GM06990 (cell line): ENCODE results near the gene RFXANK.

Source experiments
- DNase-seq: peaks from one replicate; pipeline ENCODE4 v3.0.0-alpha.2; 2011; ENCODE audit not compliant: insufficient read length; ENCODE audit errors: extremely low read depth
- H3K27me3 ChIP-seq: replicated peaks from 2 replicates; pipeline ENCODE4 v1.6.0; 2011; ENCODE audit warnings: low read length; ENCODE audit not compliant: control insufficient read depth, insufficient read depth
- H3K36me3 ChIP-seq: 2 replicates; pipeline ENCODE4 v1.5.1; 2011; ENCODE audit warnings: low read length; ENCODE audit not compliant: control insufficient read depth, insufficient read depth
- H3K4me3 ChIP-seq: replicated peaks from 2 replicates; pipeline ENCODE4 v1.5.1; 2011; ENCODE audit warnings: low read depth, mild to moderate bottlenecking, control low read depth, low read length
- CTCF ChIP-seq: IDR thresholded peaks from 2 replicates; pipeline ENCODE4 v1.5.1; 2011; ENCODE audit warnings: low read length, control low read depth, mild to moderate bottlenecking, inconsistent platforms; ENCODE audit not compliant: insufficient read depth, poor library complexity, severe bottlenecking

RFXANK gene

GRCh38 chr19:19192078-19192882 lies at the start of gene RFXANK, which contains the start of gene BORCS8:
Gene RFXANK (plus strand): TSS chr19:19192258. CDS start chr19:19193947, 1,689 bp downstream.
Gene BORCS8 (minus strand): TSS chr19:19192152. CDS start chr19:19192117, 35 bp downstream.
- peak; percentile 97 for DNase-seq

GRCh38 chr19:19142347-19142746 lies 49.7 kb upstream of the RFXANK start:
- Histone ChIP-seq H3K36me3 (peaks cover 4% of the 10 kb centered on the region), H3K27me3 (no peaks in the 10 kb centered on the region), H3K4me3 (no peak overlapping the region)
- DNase-seq, result no peak
- TF ChIP-seq CTCF, result no peak

More at GRCh38 chr19:19192078-19192882, at the start of gene RFXANK, which contains the start of gene BORCS8:
- TF ChIP-seq CTCF, result no peak
- H3K27me3 ChIP-seq, result no peaks in the 10 kb centered on the region
- H3K36me3 ChIP-seq, result peaks cover 8% of the 10 kb centered on the region
- peak within 1 kb of the TSS; percentile 88 for H3K4me3 ChIP-seq

- no peak for DNase-seq
- no peak for TF ChIP-seq CTCF
- Histone ChIP-seq H3K4me3 (no peak overlapping the region), H3K27me3 (no peaks in the 10 kb centered on the region), H3K36me3 (peaks cover 13% of the 10 kb centered on the region)
Observed at GRCh38 chr19:19145281-19145680, 46.8 kb upstream of the RFXANK start.

- peaks cover 13% of the 10 kb centered on the region for H3K36me3 ChIP-seq
- no peak overlapping the region for H3K4me3 ChIP-seq
- peak; percentile 92 for TF ChIP-seq CTCF
- peak; percentile 83 for DNase-seq
- H3K27me3 ChIP-seq, result no peaks in the 10 kb centered on the region
Observed at GRCh38 chr19:19145684-19146608, 46.1 kb upstream of the RFXANK start.

- no peak for TF ChIP-seq CTCF
- H3K36me3 ChIP-seq, result peaks cover 13% of the 10 kb centered on the region
Observed at GRCh38 chr19:19146865-19147264, 45.2 kb upstream of the RFXANK start.

More at GRCh38 chr19:19146865-19147264, 45.2 kb upstream of the RFXANK start:
- no peaks in the 10 kb centered on the region for H3K27me3 ChIP-seq
- no peak overlapping the region for H3K4me3 ChIP-seq
- DNase-seq, result no peak
